ENCODE results near the gene AGBL4.

Gene AGBL4

GRCh38 chr1:48678710-48679505 is 1344.8 kb downstream of the AGBL4 start:
- TF ChIP-seq CTCF (IDR thresholded peaks at IDR 0.05) = no peak
- TF ChIP-seq ZFX (IDR thresholded peaks at IDR 0.05; ENCODE audit: borderline replicate concordance) = no peak
- H3K27ac ChIP-seq = no peak overlapping the region

- no peak overlapping the region for H3K27ac ChIP-seq
- no peak for TF ChIP-seq ZFX (IDR thresholded peaks at IDR 0.05; ENCODE audit: borderline replicate concordance)
- TF ChIP-seq CTCF (IDR thresholded peaks at IDR 0.05) = peak; percentile 90
These were observed 1346.2 kb downstream of the AGBL4 start for GRCh38 chr1:48677306-48678287.

GRCh38 chr1:48676822-48677221 is 1346.9 kb downstream of the AGBL4 start:
- H3K27ac ChIP-seq = no peak overlapping the region
- TF ChIP-seq CTCF (IDR thresholded peaks at IDR 0.05) (no peak), ZFX (IDR thresholded peaks at IDR 0.05; ENCODE audit: borderline replicate concordance) (no peak)

DNA sequence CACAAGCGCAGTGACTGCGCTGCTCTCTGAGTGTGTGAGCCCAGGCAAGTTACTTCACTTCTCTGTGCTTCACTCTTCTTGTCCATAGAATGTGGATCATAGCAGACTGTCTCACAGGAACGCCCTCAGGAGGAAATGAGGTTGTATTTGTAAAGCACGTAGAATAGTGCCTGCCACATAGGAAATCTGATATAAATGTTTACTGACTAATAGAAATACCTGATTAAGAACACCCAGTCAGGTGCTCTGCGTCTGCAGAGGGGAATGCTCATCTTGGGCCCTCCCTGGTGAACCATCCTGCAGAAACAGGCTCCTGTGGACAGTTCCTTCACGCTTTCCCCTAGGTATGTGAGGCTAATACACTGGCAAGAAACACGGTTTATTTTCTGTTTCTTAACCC is 1347.4 kb downstream of the AGBL4 start:
- TF ChIP-seq ZFX (IDR thresholded peaks at IDR 0.05; ENCODE audit: borderline replicate concordance) (no peak), CTCF (IDR thresholded peaks at IDR 0.05) (no peak)
- no peak overlapping the region for H3K27ac ChIP-seq

GRCh38 chr1:48675251-48675650 is 1348.5 kb downstream of the AGBL4 start:
- TF ChIP-seq CTCF (IDR thresholded peaks at IDR 0.05) (no peak), ZFX (IDR thresholded peaks at IDR 0.05; ENCODE audit: borderline replicate concordance) (no peak)
- no peak overlapping the region for H3K27ac ChIP-seq

DNA sequence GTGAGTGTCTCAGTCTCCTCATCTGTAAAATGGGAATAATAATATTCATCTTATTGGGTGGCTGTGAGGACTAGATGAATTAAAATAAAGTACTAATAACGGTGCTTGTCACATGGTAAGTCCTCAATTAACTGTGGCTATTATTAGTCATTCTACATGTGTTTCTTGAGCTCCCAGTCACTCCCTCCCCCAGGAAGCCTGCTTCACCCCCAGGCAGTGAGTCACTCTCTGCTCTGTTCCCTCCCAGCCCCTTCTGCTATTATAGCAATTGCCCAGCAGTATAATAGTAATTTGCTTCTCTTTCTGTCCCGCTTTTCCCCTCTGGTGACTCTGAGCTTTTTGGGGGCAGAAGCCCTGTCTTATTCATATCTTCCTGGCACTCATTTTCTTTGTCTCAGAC is 1349.1 kb downstream of the AGBL4 start:
- TF ChIP-seq CTCF (IDR thresholded peaks at IDR 0.05) (no peak), ZFX (IDR thresholded peaks at IDR 0.05; ENCODE audit: borderline replicate concordance) (no peak)
- H3K27ac ChIP-seq = no peak overlapping the region

Measured in 22Rv1 (cell line).